ENCODE results near the gene PHC2.

Gene PHC2

DNA sequence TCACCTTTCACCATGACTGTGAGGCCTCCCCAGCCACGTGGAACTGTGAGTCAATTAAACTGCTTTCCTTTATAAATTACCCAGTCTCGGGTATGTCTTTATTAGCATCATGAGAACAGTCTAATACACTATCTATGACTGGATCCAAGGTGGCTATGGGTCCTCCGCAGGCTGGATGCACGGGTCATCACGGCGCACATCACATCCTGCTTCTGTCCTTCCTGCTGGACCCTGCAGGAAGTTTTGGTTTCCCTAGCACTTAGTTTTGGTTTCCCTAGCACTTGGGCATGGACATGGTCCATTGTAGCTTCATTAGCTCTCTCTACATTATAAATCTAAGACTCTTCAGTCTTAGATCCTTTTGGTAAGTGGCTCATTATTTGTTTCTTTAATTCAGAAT lies 14.2 kb upstream of the PHC2 start:
- no peak for DNase-seq

DNA sequence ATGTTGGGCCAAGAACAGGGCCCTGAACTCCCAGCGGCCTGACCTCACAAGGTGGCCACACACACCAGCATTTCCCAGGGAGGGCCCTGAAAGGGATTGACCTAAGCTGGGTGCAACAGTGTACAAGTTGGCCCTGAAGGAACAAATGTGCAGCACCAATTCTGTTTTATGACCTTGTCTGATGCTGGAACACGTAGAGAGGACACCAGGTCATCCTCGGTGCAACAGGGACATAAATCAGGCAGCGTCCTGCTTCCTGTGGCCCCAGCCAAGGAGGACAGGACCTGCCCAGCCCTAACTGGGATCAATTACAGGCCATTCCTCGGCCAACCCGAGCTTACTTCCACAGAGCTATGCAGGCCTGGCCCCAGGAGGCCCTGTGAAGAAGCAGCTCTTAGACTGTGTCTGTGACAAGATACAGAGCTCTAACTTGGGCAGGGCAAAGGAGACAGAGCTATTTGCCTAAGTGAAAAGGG lies 12.8 kb upstream of the PHC2 start:
- DNase-seq, result no peak

DNA sequence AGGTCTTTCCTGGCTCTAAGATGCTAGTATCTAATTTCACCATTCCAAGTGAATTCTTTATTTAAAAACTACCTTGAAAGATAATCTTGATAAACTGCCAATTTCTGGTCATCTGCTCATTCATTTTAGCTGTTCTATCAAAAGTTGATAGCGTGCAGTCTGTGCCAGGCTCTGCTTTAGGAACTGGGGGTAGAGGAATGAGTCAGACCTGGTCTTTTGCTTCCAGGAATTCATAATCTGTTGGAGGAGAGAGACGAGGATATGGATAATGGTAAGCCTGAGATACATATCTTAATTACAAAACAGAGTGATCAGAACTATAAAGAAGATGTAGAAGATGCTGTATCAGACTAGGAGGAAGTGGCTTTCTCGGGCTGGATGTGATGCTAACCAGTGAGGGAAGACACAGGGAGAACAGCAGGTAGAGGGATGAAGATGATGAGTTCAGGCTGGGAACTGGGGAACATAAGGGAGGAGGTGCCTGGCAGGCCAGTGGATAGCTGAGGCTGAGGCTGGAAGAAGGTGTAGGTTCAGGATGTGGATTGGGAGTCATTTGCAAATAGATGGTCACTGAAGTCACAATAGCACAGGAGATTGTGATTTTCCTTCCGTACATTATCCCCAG lies 12.3 kb upstream of the PHC2 start:
- DNase-seq, result no peak

DNA sequence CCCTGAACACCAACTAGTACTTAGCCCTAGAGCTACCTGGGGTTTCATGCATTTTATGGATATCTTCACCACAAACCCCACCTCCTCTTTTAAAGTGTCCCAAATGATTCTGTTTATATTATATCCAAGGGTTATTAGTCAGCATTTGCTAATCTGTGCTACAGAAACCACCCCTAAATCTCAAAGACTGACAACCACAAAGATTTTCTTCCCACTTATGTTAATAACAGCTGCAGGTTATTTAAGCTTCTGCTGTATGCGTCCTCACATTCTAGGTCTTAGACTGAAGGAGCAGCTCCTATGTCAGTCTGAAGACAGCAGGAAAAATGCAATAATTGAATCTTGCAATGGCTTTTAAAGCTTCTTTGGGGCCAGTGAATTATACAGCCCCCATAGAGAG lies 11.2 kb upstream of the PHC2 start:
- no peak for DNase-seq

DNA sequence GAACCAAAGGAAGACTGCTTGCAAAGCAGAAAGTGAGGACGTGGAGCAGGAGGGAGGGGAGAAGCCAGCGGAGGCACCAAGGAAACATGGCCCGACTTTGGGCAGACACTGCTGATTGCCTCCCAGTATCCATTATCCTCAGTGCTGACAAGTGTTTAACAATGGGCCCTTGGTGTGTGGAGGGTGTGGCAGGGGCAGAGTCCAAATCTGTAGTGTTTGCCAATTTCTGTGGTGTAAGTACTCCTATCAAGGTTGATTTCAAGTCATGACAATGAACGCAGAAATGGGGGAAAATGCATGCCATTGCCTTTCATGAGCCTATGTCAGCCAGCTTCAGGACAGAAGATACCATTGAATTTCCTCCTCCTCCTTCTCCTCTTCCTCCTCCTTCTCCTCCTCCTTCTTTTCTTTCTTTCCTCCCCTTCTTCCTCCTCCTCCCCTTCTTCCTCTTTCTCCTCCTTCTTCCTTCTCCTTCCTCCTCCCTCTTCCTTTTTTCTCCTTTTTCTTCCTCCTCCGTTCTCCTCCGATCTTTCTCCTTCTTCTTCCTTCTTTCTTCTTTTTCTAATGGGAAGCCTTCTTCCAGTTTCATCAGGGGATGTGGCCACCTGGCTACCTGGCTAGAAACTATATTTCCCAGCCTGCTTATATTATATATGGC lies 10.3 kb upstream of the PHC2 start:
- no peak for DNase-seq

DNA sequence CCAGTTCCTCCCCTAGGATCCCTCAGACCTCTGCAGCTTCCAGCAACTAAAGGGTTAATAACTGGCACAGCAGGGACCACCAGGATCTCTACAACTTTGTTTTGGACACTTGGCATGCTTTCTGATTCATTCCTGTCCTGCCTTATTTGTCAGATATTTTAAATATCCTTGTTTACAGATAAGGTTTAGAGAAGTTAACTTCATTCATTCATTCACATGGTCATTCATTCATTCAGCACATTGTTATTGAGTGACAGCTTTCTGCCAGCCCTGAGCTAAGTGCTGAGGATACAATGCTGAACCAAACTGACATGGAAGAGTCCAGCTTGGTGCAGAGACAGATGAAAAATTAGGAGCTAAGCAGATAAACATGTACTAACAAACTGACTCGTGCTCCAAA lies 8.8 kb upstream of the PHC2 start:
- DNase-seq, result no peak

DNA sequence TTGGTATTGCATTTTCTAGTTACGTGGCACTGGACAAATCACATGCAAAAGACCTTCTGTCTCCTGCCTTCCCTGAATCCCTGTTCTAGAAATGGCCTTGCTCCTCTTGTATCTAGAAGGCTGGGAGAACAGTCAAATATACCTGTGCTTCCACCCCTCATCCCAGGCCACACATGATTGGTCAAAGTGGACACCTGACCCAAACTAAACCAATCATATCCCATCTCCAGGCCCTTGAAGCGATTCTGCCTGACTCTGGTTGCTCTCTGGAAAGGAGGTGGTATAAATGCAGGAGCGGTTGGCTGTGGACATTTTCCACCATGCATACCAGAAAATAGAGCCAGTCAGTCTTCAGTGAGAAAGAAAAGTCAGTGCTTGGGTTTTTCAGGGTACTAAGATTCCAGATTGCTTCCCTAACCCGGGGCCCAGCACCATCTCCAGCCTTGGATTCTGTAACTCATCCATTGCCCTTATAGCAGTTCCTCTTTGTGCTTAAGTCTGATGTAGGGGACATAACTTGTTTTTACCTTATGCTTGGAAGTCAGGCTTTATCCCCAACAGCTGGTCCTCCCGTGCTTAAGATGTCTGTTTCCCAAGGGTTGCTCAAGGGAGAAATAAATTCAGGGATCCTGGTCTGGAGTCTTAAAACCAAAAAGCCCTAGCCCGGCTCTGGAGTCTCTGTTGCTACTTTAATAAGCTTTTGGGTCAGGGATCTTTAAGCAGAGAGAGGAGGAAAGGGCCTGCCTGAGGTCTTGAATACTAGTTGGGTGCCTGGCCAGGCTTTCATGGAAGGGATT lies 7.7 kb upstream of the PHC2 start:
- no peak for DNase-seq

DNA sequence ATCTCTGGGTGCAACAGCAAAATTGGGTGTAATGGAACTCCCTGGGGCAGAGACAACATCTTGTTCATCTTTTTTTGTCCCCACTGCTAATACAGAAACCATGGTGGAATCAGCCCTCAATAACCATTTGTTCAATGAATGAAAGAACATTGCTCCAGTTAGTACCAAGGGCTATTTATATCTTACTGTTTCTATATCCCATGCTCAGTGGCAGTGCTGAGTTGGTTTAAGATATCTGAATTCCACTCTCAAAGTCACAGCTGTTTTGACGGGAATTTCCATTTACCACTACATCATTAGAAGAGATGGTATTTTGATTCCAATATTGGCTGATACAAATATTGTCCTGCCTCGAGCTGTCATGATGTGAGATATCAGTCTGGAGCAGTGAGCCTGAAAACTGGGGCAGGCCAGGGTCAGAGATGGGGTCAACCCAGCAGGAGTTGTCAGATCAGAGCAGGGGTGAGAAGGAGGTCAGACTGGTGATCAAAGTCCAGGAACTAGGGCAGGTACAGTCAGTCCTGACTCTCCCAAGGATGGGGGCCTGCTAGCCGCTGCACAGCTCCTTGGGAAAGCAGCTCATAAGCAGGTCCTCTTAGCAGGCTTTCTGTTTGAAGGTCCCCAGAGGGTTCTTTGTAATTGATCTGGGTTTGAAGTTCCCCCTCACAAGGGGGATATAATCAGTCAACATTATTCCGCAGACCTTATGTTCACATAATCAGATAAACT lies 5.8 kb upstream of the PHC2 start:
- peak; percentile 34 for DNase-seq

DNA sequence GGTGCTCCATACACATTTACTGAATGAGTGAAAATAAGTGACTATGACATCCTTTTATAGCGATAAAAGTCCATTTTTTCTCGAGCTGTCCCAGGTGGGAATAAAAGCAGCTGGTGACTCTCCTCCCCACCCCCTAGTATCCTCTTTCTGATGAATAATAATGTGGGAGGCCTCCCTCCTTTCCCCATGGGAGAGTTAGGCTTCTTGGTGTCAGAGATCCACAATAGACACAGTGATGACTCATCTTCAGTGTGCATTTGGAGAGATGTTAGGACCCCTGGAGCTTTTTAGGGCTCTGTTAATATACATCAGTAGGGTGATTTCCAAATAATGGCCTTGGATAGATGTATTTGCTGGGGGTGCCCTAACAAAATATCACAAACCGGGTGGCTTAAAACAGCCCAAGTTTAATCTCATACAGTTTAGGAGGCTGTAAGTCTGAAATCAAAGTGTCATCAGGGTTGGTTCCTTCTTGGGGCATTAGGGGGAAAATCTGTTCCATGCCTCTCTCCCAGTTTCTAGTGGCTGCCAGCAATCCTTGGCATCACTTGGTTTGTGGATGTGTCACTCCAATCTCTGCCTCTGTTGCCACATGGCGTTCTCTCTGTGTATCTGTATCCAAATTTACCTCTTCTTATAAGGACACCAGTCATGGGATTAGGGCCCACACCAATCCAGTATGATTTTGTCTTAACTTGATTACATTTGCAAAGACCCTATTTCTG lies 4.4 kb upstream of the PHC2 start:
- DNase-seq, result no peak

DNA sequence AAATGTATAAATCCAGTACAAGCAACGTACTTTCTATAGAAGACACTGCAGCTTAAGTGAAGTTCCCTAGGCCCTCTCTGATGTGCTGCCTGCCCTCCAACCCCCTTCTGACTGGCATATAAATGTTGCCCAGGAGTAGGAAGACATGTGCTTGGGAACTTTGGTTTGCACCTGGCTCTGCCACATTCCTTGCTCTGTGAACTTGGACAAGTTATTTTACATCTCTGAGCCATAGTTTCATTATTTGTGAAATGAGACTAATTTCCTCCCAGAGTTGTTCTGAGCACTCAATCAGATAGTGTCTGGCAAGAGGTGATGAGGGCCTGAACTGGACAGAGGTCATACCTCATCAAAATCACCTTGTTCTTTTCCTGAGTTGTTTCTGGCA lies 3.5 kb upstream of the PHC2 start:
- no peak for DNase-seq

DNA sequence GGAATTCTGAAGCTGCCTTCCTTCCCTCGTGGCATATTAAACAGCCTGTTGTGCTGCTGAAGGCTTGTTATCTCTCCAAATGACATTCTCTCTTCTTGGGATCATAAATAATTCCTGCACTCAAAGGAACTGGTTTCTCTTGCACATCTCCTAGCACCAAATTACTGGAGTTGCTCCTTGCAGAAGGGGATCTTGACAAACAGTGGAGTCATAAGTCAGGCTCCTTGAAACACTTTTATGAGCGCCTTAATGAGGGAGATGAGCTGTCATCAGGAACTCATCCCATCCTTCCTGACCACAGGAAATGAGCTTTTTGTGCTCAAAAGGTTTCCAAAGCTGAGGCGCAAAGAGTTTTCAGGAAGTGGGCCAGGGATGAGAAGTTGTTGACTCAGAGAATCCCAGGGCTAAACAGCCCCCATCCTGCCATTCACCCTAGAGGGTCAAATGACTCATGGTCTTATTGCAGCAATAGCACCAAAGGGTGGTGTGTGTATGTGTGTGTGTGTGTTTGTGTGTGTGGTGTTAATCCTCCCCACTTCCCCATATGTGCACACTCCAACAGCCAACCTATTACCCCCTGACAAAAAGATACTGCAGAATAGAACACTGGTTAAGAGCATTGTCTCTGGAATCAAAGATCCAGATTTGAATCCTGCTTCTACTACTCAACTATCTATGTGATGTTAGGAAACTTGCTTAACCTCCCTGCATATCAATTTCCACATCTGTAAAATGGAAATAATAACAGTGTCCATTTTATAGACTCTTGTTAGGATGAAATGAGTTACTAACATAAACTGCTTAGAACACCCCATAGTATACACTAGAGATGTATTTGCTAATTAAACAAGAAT lies 2.8 kb upstream of the PHC2 start:
- no peak for DNase-seq

DNA sequence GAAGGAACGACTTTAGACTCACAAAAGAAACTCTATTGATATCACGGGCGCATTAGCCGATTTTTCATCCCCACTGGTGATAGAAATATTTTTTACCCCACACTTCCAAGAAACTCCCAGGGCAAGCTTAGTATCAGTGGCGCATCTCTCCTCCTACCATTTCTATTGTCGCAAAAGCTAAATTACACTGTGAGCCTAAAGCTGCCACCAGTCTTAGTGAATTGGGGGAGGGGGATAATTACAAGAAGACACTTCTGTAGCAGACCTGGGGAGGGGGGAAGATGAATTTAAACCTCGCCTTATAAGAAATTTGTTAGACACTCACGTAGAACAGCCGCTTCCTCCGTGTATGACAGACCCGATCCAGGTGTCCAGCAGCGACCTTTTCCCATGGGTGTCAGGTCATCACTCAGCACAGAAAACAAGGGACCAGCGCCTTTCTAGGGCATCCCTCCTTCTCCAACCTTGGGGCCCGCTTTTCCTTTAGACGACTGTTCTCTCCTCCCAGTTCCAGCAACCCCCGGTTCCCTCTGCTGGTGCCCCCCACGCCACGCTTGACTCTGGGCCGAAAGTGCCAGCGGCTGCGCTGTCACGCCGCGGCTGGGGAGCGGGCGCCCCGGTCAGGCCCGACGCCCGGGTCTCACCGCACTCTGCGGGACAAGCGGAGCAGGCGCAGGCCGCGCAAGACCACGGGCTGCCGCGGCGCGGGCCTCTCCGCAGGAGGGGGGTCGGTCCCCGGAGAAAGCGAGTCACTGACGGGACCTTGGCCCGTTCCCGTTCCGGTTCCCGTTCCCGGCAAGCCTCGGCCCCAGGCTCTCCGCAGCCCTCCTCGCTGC lies 821 bp downstream of the PHC2 start:
- DNase-seq, result no peak

DNA sequence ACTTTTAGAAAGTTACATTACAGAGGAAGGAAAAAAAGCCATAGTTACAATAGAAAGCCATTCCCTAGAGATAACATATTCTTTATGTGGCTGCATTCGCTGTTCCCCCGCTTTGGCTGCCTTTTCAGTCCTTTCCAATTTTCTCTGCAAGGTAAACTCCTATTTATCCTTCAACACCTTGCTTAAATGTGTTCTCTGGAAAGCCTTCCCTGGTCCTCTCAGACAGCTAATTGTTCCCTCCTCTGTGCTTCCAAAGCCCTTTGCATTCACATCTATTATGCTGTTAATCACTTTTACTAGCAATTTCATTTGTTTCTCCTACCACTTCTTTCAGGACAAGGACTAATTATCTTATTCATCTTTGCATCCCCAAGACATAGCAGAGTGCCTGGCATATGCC lies 1.6 kb downstream of the PHC2 start:
- no peak for DNase-seq

DNA sequence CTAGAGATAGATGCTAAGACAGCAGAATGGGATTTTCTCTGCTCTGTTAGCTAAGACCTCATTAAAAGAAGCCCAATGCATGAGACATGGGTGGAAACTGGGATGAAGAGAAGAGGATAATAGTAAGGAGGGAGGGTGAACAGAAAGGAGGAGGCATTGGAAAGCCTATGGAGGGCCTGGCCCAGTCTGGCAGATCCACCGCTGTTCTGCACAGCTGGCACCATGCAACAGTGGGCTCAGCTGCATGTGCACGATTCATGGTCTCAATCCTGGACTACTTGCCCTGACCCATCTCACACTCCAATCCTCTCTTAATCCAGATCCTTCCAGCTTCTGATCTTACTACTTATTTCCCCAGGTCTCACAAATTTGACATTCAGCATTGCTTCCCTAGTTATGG lies 2.2 kb downstream of the PHC2 start:
- DNase-seq, result no peak

DNA sequence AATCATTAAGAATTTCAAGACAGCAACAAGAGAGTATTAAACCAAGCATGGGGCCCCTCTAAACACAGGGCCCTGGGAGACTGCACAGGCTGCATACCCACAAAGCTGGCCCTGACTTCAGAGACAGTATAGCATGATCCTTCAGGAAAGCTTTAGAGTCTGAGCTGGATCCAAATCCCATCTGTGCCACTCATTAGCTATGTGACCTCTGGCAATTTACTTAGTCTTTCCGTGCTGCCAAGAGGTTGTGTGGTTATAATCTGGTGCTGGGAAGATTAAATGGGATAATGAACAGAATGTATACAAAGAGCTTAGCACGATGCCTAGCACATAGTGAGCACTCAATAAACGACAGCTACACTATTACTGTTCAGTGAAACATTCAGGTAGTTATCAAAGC lies 4.0 kb downstream of the PHC2 start:
- no peak for DNase-seq

DNA sequence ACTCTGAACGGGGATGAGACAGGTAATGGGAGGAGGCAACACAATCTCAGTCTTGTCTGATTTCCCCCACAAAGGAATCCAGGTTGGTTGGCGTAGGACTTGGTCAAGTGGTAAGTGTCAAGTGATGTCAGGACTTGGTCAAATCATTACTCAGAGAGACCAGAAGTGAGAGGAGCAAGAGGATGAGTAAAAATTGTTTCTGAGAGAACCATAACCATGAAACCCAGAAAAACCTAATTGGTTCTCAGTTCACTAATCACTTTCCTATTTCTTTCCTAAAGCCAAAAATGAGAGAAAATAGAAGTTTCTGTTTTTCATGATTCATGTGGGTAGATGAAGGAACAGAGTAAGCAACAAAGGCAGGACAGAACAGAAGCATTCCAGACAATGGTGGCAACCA lies 5.0 kb downstream of the PHC2 start:
- DNase-seq, result no peak

DNA sequence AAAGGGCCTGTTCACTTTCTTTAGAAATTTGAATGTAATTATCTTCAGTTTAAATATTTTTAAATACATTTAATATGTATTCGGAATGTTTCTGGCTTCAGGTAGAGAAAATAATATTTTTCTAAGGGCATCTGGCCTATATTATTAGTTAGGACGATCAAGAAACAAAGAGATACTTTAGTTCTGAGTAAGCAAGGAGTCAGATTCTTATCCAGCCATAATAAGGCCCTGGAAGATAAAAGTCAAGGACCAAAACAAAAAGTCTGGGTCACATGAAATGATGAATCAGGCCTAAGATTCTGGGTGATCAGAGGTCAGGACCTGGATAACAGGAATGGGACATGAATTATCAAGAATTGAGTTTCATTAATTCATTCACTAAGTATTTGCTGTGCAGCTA lies 6.3 kb downstream of the PHC2 start:
- DNase-seq, result no peak

DNA sequence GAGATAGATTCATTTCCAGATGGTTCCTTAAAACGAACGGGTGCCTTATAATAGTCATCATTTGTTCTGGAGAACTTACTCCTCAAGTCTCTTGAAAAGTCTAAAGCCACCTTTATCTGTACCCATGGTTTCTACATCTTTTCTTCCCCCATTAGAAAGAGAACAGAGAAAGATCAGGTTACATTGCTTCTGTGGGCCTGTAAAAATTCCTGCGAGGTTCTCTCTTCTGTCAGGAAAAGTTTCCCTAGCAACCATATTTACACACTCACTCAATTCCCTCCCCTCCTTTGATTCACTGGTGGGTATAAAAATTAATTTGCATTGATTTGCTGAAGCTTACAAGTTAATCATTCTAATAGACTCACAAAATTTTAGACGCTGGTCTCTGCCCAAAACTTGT lies 6.7 kb downstream of the PHC2 start:
- DNase-seq, result no peak

DNA sequence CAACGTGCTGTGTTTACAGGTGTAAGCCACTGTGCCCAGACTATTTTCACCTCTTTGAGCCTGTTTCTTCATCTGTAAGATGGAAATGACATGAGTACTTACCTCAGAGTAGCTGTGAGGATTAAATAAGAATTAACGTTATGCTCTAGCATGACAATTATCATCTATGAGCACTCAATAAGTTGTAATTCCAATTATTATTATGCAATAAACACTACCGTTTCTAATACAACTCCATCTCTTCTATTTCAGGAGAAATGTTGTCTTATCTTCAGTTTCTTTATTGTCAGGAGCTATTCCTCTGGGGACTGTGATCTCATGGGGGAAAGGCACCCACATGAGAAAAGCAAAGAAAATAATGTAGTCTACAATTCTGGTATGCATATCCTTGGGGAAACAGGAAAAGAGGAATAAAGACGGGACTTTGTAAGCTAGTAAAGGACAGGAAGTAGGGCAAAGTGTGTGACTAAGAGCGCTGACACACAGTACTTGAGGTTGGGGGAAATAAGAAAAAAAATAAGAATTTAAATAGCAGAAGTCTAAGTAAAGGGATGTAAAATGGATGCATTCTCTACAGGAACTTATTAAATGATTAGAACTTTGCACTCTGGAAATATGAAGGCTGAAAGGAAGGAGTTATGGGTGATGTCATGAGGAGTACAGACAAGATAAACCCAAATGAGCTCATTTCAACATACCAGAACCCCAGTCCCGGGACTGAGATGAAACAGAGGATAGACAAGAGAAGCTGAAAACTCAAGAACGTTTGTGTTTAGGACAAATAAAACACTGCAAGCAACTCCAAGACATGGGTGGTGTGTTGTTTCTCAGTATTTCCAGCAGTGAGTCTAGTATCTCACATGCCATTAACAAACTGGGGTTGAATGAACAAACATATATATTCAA lies 9.8 kb downstream of the PHC2 start:
- no peak for DNase-seq

DNA sequence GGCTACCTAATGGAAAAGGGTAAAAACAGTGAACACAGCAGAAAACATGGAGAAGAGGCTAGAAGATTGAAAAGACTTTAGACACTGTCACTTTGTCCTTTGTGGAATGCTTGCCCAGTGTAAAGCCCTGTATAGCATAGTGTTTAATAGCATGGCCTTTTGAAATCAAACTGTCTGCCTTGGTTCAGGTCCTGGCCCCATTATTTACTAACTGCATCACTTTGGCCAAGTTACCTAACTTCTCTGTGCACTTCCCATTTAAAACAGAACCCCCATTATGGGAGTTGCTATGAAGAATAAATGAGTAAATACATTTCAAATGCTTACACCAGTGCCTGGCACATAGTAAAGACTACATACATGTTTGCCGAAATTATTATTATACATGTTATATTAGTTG lies 12.1 kb downstream of the PHC2 start:
- no peak for DNase-seq
